ENCODE results near the gene PLEKHG4B.

The PLEKHG4B gene

DNA sequence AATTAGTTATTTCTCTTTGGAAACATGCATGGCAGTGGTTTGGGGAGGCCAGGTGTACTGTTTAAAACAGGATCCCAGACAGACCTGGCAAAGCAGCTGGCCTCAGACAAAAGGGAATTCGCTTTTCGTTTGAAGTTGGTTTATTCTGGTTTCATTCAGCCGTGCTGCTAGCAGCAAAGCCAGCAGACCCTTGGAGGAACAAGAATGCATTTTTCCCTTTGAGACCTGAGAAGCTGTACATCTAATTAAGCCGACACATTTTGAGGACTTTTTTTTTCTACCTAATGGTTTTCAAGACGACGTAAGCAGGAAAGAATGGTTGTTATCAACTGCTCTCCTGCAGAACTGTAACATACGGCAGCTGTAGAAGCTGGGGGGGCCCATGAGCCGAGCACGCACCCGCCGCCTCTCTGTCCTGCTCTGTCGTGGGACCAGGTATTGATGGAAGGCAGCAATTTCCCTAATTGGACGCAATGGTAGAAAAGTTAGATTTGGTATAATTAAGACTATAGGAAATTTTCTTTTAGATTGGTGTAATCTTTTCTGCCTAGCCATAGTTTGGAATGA lies 13.6 kb downstream of the PLEKHG4B start:
- POLR2A ChIA-PET = no interaction called here
- TF ChIP-seq, protein P1, sequence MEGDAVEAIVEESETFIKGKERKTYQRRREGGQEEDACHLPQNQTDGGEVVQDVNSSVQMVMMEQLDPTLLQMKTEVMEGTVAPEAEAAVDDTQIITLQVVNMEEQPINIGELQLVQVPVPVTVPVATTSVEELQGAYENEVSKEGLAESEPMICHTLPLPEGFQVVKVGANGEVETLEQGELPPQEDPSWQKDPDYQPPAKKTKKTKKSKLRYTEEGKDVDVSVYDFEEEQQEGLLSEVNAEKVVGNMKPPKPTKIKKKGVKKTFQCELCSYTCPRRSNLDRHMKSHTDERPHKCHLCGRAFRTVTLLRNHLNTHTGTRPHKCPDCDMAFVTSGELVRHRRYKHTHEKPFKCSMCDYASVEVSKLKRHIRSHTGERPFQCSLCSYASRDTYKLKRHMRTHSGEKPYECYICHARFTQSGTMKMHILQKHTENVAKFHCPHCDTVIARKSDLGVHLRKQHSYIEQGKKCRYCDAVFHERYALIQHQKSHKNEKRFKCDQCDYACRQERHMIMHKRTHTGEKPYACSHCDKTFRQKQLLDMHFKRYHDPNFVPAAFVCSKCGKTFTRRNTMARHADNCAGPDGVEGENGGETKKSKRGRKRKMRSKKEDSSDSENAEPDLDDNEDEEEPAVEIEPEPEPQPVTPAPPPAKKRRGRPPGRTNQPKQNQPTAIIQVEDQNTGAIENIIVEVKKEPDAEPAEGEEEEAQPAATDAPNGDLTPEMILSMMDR (IDR thresholded peaks at IDR 0.05; ENCODE audit: control extremely low read depth, extremely low read depth, low read depth, missing control alignments) = no peak
- CTCF ChIA-PET = interaction anchor here (1.1 kb wide), 1 partner anchor 10 kb away, joined by 3 read pairs; no protein-coding TSS in a partner anchor
- no peak for DNase-seq (ENCODE audit: extremely low spot score)

GRCh38 chr5:106587-106986 lies 14.6 kb downstream of the PLEKHG4B start:
- CTCF ChIA-PET = no interaction called here
- no peak for DNase-seq (ENCODE audit: extremely low spot score)
- POLR2A ChIA-PET = no interaction called here
- TF ChIP-seq, protein P1 (IDR thresholded peaks at IDR 0.05; ENCODE audit: control extremely low read depth, extremely low read depth, low read depth, missing control alignments) = no peak

- ChIA-PET CTCF (no interaction called here), POLR2A (no interaction called here)
- DNase-seq (ENCODE audit: extremely low spot score) = no peak
- TF ChIP-seq, protein P1 (IDR thresholded peaks at IDR 0.05; ENCODE audit: control extremely low read depth, extremely low read depth, low read depth, missing control alignments) = no peak
Observed at GRCh38 chr5:107526-107925, 15.6 kb downstream of the PLEKHG4B start.

- TF ChIP-seq, protein P1 (IDR thresholded peaks at IDR 0.05; ENCODE audit: control extremely low read depth, extremely low read depth, low read depth, missing control alignments) = no peak
- DNase-seq (ENCODE audit: extremely low spot score) = no peak
- ChIA-PET CTCF (no interaction called here), POLR2A (no interaction called here)
Observed at GRCh38 chr5:109826-110225, 17.9 kb downstream of the PLEKHG4B start.

- ChIA-PET CTCF (no interaction called here), POLR2A (no interaction called here)
- TF ChIP-seq, protein P1 (IDR thresholded peaks at IDR 0.05; ENCODE audit: control extremely low read depth, extremely low read depth, low read depth, missing control alignments) = no peak
- no peak for DNase-seq (ENCODE audit: extremely low spot score)
Observed at GRCh38 chr5:110270-110888, 18.4 kb downstream of the PLEKHG4B start.

DNA sequence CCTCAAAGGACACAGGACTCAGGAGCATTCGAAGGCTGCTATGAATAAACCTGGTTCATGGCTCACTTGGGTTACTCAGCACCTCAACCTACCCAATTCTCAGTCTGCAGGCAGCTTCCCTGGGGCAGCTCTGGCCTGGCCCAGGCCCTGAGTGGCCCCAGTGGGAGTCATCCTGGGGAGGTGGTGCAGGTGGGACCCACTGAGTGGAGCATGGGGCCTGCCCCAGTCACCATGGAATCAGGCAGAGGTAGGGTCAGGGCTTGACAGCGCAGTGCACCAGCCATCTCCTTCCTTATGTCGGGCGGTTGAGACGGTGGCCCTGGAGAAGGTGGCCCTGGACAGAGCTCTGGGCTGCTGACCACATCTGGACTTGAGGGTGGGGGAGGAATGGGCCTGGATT lies 19.2 kb downstream of the PLEKHG4B start:
- DNase-seq (ENCODE audit: extremely low spot score) = no peak
- TF ChIP-seq, protein P1 (IDR thresholded peaks at IDR 0.05; ENCODE audit: control extremely low read depth, extremely low read depth, low read depth, missing control alignments) = no peak
- CTCF ChIA-PET = no interaction called here
- POLR2A ChIA-PET = no interaction called here
